ENCODE data around the gene ARPC5. TPM values are rescaled to one million over a fixed set of nuclear protein-coding genes. Genes with fewer than 3 reads are reported as not detected.

The ARPC5 gene
- total and polyA plus RNA-seq, 10 of the 15 experiments (the other 5 are each of a cell fraction or from before 2014, with no cell fraction given) = 238 to 784 (median 309) TPM

DNA sequence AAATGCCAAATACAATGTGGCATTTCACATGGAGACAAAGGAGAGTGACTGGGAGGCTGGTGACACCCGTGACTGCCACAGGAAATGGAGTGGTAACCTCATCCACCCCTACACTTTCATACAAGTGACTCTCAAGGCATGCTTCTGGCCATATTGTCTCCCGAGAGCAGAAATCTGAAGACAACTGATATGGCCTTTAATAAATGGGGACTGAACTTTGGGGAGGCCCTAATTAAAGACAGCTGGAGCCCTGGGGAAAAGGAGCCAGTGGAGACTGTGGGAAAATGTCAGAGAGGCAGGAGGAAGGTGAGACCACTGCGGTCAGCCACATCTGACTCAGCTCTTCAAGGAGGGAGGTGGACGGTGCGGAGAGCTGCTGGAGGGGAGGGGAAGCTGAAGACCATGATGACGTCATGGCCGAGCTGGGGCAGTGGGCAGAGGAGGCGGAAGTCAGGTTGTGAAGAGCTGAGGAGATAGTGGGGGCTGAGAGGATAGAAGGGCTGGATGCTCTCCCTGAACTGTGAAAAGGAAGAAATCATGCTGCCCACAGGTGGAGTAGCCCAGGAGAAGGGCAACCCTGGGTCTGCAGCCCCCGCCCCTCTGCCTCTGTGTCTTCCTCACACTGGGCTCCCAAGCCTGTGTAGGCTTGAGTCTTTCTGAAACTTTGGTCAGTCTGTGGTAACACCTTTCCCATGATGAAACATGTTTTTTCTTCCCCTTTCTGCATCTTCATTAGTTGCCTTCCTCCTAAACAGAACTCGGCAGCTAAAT lies 31.4 kb downstream of the ARPC5 start (continued):
- TF ChIP-seq HDAC2 (IDR thresholded peaks at IDR 0.05) = no peak
- no peak for TF ChIP-seq YY1 (IDR thresholded peaks at IDR 0.05; ENCODE audit: low read depth, low read length)
- TF ChIP-seq BHLHE40 (IDR thresholded peaks at IDR 0.05; ENCODE audit: borderline replicate concordance in 1 of 2, low read depth in 2 of 2, low read length in 1 of 2) = peak; percentile 62 to 76; a peak in 3 of 4 replicates
- peak; percentile 18; the same call in 1 of the 2 replicates for TF ChIP-seq LARP7 (IDR thresholded peaks at IDR 0.05)
- TF ChIP-seq EZH2 (IDR thresholded peaks at IDR 0.05; ENCODE audit: borderline replicate concordance, control insufficient read depth, low read depth, low read length) = no peak
- TF ChIP-seq, protein P1, sequence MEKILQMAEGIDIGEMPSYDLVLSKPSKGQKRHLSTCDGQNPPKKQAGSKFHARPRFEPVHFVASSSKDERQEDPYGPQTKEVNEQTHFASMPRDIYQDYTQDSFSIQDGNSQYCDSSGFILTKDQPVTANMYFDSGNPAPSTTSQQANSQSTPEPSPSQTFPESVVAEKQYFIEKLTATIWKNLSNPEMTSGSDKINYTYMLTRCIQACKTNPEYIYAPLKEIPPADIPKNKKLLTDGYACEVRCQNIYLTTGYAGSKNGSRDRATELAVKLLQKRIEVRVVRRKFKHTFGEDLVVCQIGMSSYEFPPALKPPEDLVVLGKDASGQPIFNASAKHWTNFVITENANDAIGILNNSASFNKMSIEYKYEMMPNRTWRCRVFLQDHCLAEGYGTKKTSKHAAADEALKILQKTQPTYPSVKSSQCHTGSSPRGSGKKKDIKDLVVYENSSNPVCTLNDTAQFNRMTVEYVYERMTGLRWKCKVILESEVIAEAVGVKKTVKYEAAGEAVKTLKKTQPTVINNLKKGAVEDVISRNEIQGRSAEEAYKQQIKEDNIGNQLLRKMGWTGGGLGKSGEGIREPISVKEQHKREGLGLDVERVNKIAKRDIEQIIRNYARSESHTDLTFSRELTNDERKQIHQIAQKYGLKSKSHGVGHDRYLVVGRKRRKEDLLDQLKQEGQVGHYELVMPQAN (conservative IDR thresholded peaks at IDR 0.05) = no peak
- no peak for TF ChIP-seq MEF2A (IDR thresholded peaks at IDR 0.05; ENCODE audit: insufficient read depth, low read depth, low read length)
- TF ChIP-seq PAX5 (IDR thresholded peaks at IDR 0.05; ENCODE audit: borderline replicate concordance, low read depth, low read length) = no peak
- peak; percentile 93 for TF ChIP-seq HDGF (IDR thresholded peaks at IDR 0.05)
- TF ChIP-seq SIN3A (IDR thresholded peaks at IDR 0.05; ENCODE audit: low read depth, low read length) = no peak
- peak in 1 of 2 experiments; percentile 86; a peak in 2 of 4 replicates for TF ChIP-seq ETV6 (conservative IDR thresholded peaks at IDR 0.05 in 1 of 2, IDR thresholded peaks at IDR 0.05 in 1 of 2; ENCODE audit: borderline replicate concordance in 1 of 2, low read depth in 1 of 2)
- TF ChIP-seq IKZF1 (conservative IDR thresholded peaks at IDR 0.05) = peak; percentile 98
- no peak for TF ChIP-seq SUPT20H (IDR thresholded peaks at IDR 0.05; ENCODE audit: borderline replicate concordance, control insufficient read depth, low read depth, low read length)
- TF ChIP-seq, protein P2, sequence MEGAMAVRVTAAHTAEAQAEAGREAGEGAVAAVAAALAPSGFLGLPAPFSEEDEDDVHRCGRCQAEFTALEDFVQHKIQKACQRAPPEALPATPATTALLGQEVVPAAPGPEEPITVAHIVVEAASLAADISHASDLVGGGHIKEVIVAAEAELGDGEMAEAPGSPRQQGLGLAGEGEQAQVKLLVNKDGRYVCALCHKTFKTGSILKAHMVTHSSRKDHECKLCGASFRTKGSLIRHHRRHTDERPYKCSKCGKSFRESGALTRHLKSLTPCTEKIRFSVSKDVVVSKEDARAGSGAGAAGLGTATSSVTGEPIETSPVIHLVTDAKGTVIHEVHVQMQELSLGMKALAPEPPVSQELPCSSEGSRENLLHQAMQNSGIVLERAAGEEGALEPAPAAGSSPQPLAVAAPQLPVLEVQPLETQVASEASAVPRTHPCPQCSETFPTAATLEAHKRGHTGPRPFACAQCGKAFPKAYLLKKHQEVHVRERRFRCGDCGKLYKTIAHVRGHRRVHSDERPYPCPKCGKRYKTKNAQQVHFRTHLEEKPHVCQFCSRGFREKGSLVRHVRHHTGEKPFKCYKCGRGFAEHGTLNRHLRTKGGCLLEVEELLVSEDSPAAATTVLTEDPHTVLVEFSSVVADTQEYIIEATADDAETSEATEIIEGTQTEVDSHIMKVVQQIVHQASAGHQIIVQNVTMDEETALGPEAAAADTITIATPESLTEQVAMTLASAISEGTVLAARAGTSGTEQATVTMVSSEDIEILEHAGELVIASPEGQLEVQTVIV (IDR thresholded peaks at IDR 0.05; ENCODE audit: borderline replicate concordance, partially characterized antibody) = peak; percentile 78
- peak; percentile 93 for TF ChIP-seq MTA2 (IDR thresholded peaks at IDR 0.05; ENCODE audit: low read depth)
- TF ChIP-seq TBL1XR1 (IDR thresholded peaks at IDR 0.05; ENCODE audit: low read depth, low read length) = 0 out of 2 replicates have a peak, but pooled peaks have one; percentile 9
- TF ChIP-seq, protein P3, sequence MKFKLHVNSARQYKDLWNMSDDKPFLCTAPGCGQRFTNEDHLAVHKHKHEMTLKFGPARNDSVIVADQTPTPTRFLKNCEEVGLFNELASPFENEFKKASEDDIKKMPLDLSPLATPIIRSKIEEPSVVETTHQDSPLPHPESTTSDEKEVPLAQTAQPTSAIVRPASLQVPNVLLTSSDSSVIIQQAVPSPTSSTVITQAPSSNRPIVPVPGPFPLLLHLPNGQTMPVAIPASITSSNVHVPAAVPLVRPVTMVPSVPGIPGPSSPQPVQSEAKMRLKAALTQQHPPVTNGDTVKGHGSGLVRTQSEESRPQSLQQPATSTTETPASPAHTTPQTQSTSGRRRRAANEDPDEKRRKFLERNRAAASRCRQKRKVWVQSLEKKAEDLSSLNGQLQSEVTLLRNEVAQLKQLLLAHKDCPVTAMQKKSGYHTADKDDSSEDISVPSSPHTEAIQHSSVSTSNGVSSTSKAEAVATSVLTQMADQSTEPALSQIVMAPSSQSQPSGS (IDR thresholded peaks at IDR 0.05; ENCODE audit: low read length) = peak; percentile 91
- TF ChIP-seq, protein P4, sequence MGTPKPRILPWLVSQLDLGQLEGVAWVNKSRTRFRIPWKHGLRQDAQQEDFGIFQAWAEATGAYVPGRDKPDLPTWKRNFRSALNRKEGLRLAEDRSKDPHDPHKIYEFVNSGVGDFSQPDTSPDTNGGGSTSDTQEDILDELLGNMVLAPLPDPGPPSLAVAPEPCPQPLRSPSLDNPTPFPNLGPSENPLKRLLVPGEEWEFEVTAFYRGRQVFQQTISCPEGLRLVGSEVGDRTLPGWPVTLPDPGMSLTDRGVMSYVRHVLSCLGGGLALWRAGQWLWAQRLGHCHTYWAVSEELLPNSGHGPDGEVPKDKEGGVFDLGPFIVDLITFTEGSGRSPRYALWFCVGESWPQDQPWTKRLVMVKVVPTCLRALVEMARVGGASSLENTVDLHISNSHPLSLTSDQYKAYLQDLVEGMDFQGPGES (IDR thresholded peaks at IDR 0.05) = no peak; the same call in 1 of the 2 replicates
- TF ChIP-seq SUZ12 (IDR thresholded peaks at IDR 0.05; ENCODE audit: unreplicated experiment) = no peak
- peak; percentile 63 for TF ChIP-seq JUNB (IDR thresholded peaks at IDR 0.05)
- TF ChIP-seq SPI1 (IDR thresholded peaks at IDR 0.05; ENCODE audit: borderline replicate concordance, insufficient read depth, low read depth, low read length) = peak; percentile 61; the same call in 1 of the 2 replicates
- no peak for TF ChIP-seq SMARCA5 (IDR thresholded peaks at IDR 0.05)
- TF ChIP-seq ZNF217 (IDR thresholded peaks at IDR 0.05) = no peak; the same call in 1 of the 2 replicates

All from GM12878 (cell line).